A549 (cell line): Measurements from ENCODE around the gene MID1IP1. TPM values are rescaled to one million over a fixed set of nuclear protein-coding genes. Genes with fewer than 3 reads are reported as not detected.

Experiments used
- ATAC-seq, 2 experiments: fragments of 200-7000 bp in 1 of 2; fragments of >200 bp in 1 of 2; cut with Nextera tagmentation in 1 of 2; cut with Tn5 transposase in 1 of 2; 3 replicates each; pipeline versions ENCODE4 v1.8.0 to v1.9.1; 2018 to 2020; ENCODE audit warnings: mild to moderate bottlenecking in 1 of 2, moderate library complexity in 1 of 2
- CTCF ChIA-PET: fragments of 300-600 bp; sonication (Branson Sonifier 250); formaldehyde crosslinking; extraction: SDS; loops from one replicate; lab custom pipeline; 2021; ENCODE audit warnings: antibody characterized with exemption, inconsistent platforms; lab: Yijun Ruan, JAX
- POLR2A ChIA-PET: fragments of 350-600 bp; formaldehyde crosslinking; extraction: SDS; loops from one replicate; lab custom pipeline; 2021; ENCODE audit warnings: antibody characterized with exemption, inconsistent platforms; lab: Yijun Ruan, JAX
- DNase-seq, 2 experiments: peaks; one replicate each; pipeline versions ENCODE4 v3.0.0 to v3.0.0-alpha.2; 2011 to 2016; ENCODE audit warnings: low read depth in 1 of 2, low spot score in 1 of 2
- FAIRE-seq: peaks from 2 replicates; lab custom pipeline; 2011; peaks lifted over from hg19 to GRCh38; lab: Jason Lieb, UNC
- H3K27ac ChIP-seq, 2 experiments: fragments of >200 bp; sonication (Bioruptor Twin); formaldehyde crosslinking; 3 replicates each; pipeline ENCODE4 v1.5.1; 2016 to 2017
- H3K4me1 ChIP-seq: fragments of >200 bp; sonication (Bioruptor Twin); formaldehyde crosslinking; 3 replicates; pipeline ENCODE4 v1.6.1; 2016
- H3K4me2 ChIP-seq: fragments of >200 bp; sonication (Bioruptor Twin); formaldehyde crosslinking; 3 replicates; pipeline ENCODE4 v1.6.1; 2016
- H3K4me3 ChIP-seq: fragments of >200 bp; sonication (Bioruptor Twin); formaldehyde crosslinking; 3 replicates; pipeline ENCODE4 v1.5.1; 2016
- H3K9me3 ChIP-seq: fragments of >200 bp; sonication (Bioruptor Twin); formaldehyde crosslinking; 3 replicates; pipeline ENCODE4 v1.6.1; 2016
- BHLHE40 ChIP-seq: IDR thresholded peaks from 2 replicates; pipeline ENCODE4 v1.6.1; 2012; ENCODE audit warnings: low read depth, low read length, inconsistent platforms
- FOSB ChIP-seq: fragments of 250-450 bp; sonication (Bioruptor Pico); IDR thresholded peaks from 2 replicates; pipeline ENCODE4 v1.5.0; 2020; ENCODE audit warnings: mild to moderate bottlenecking, moderate library complexity
- FOSL2 ChIP-seq, 2 experiments: fragments of 450-650 bp in 1 of 2; fragments of >200 bp in 1 of 2; sonication (Bioruptor Twin) in 1 of 2; formaldehyde crosslinking; IDR thresholded peaks; 2 replicates each; pipeline versions ENCODE4 v1.5.0 to v1.6.1; 2016 to 2020; ENCODE audit warnings: mild to moderate bottlenecking in 1 of 2, moderate library complexity in 1 of 2
- HEYL ChIP-seq: fragments of 250-450 bp; sonication (Bioruptor Pico); IDR thresholded peaks from 2 replicates; pipeline ENCODE4 v1.8.0; 2021; ENCODE audit warnings: mild to moderate bottlenecking, moderate library complexity
- HOXA7 ChIP-seq: fragments of 250-450 bp; sonication (Bioruptor Pico); IDR thresholded peaks from 2 replicates; pipeline ENCODE4 v1.5.0; 2020; ENCODE audit warnings: mild to moderate bottlenecking, moderate library complexity
- HOXB13 ChIP-seq: fragments of 250-450 bp; sonication (Bioruptor Pico); IDR thresholded peaks from 2 replicates; pipeline ENCODE4 v1.5.0; 2020; ENCODE audit warnings: low read depth, mild to moderate bottlenecking, moderate library complexity
- KDM1A ChIP-seq: fragments of 200-600 bp; sonication (generic); IDR thresholded peaks from 2 replicates; pipeline ENCODE4 v1.6.1; 2016; ENCODE audit warnings: low read depth, mild to moderate bottlenecking
- KDM5A ChIP-seq: fragments of 200-600 bp; sonication (generic); IDR thresholded peaks from 2 replicates; pipeline ENCODE4 v1.6.1; 2016; ENCODE audit warnings: antibody characterized with exemption, mild to moderate bottlenecking
- NFE2L2 ChIP-seq: fragments of 150-350 bp; conservative IDR thresholded peaks from 2 replicates; pipeline ENCODE4 v1.6.1; 2014; ENCODE audit warnings: low read length
- PHF8 ChIP-seq: fragments of 200-600 bp; sonication (generic); IDR thresholded peaks from 2 replicates; pipeline ENCODE4 v1.6.1; 2016; ENCODE audit warnings: low read depth, mild to moderate bottlenecking, antibody characterized with exemption, moderate library complexity, borderline replicate concordance
- RARB ChIP-seq: fragments of 250-450 bp; sonication (Bioruptor Pico); IDR thresholded peaks from 2 replicates; pipeline ENCODE4 v1.8.0; 2021; ENCODE audit warnings: mild to moderate bottlenecking, moderate library complexity
- SMC3 ChIP-seq: fragments of >200 bp; sonication (Bioruptor Twin); formaldehyde crosslinking; IDR thresholded peaks from 3 replicates; pipeline ENCODE4 v1.6.1; 2018; ENCODE audit warnings: inconsistent platforms
- ZC3H11A ChIP-seq: fragments of 450-650 bp; IDR thresholded peaks from 2 replicates; pipeline ENCODE4 v1.6.1; 2014; ENCODE audit warnings: antibody characterized with exemption, mild to moderate bottlenecking
- ZFP36 ChIP-seq: fragments of 450-650 bp; IDR thresholded peaks from 2 replicates; pipeline ENCODE4 v1.6.1; 2014; ENCODE audit warnings: borderline replicate concordance; ENCODE audit not compliant: partially characterized antibody
- WGBS: methylation state at CpG from one replicate; pipeline ENCODE4 v1.1.6; 2017; ENCODE audit errors: missing lambda C conversion rate; 5-methylcytosine and 5-hydroxymethylcytosine counted together
- polyA plus RNA-seq, 4 experiments: library from polyadenylated mRNA; depleted of rRNA in 3 of 4; stranded (reverse); fragments of >200 nt; fragmentation: RNase III in 1 of 4; extraction: RNeasy Plus Mini Kit Qiagen cat#74134 plus additional on column Dnase treatment in 1 of 4; gene quantifications; 2 replicates in 3 of 4; 3 replicates in 1 of 4; pipeline ENCODE4 v1.2.3, GENCODE V29; 2011 to 2017
- TF ChIP-seq, protein P1 (sequence below): IDR thresholded peaks from 2 replicates; pipeline ENCODE4 v1.6.1; 2012
- TF ChIP-seq, protein P2 (sequence below): fragments of 250-450 bp; sonication (Bioruptor Pico); IDR thresholded peaks from 2 replicates; pipeline ENCODE4 v1.5.0; 2020; ENCODE audit warnings: low read depth, mild to moderate bottlenecking, moderate library complexity
- TF ChIP-seq, protein P3 (sequence below): fragments of 150-350 bp; IDR thresholded peaks from 2 replicates; pipeline ENCODE4 v1.6.1; 2014; ENCODE audit warnings: low read depth, mild to moderate bottlenecking, low read length
- TF ChIP-seq, protein P4 (sequence below): fragments of >200 bp; sonication (Bioruptor Twin); formaldehyde crosslinking; IDR thresholded peaks from 2 replicates; pipeline ENCODE4 v1.6.1; 2016
- TF ChIP-seq, protein P5 (sequence below): fragments of 200-600 bp; sonication (generic); IDR thresholded peaks from 2 replicates; pipeline ENCODE4 v1.6.1; 2016; ENCODE audit warnings: antibody characterized with exemption, mild to moderate bottlenecking, moderate library complexity

Gene MID1IP1
- polyA plus RNA-seq, 2 of the 4 experiments (the other 2 are of a cell fraction) = 40.1 to 56.5 TPM

DNA sequence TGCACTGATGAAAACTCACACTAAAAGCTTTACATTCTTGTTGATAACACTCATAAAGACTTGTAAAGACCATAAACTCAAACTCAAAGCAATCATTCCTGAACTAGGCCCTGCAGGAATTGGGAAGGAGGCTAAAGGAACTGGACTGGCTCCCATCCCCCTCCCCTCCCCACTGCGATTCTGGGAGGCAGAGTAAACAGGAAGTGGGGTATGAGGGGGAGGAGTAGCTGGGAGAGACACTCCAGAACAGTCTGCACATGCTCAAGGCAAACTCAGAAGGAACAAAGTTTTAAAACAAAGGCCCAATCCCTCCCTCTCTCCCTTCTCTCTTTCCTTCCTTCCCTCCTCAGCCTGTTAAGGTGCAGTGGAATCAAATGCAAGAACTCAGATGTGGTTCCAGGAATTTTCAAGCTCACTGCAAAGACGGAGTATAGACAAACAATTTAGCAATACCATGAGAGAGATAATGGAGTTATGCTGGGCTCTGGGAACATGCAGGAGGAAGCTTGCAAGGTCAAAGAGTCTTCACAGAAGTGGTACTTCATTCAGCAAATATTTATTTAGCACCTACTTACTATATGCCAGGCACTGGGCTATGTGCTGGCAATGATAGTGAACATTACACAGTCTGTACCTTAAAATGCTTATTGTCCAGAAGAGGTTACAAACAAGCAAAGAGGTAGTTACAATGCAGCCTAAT is 15.9 kb downstream of the MID1IP1 start:
- Histone ChIP-seq H3K4me2 (peak overlapping the region; percentile 39), H3K4me1 (peaks cover 12% of the 10 kb centered on the region), H3K4me3 (no peak overlapping the region), H3K9me3 (no peaks in the 10 kb centered on the region), H3K27ac (peak overlapping the region in 1 of 2 experiments; percentile 37; a peak in 1 of 6 replicates)
- POLR2A ChIA-PET = interaction anchor here (1.0 kb wide), 1 partner anchor 14 kb away, joined by 4 read pairs; no protein-coding TSS in a partner anchor
- TF ChIP-seq, protein P1, sequence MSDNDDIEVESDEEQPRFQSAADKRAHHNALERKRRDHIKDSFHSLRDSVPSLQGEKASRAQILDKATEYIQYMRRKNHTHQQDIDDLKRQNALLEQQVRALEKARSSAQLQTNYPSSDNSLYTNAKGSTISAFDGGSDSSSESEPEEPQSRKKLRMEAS = 0 out of 2 replicates have a peak, but pooled peaks have one; percentile 31
- TF ChIP-seq HOXB13 (CRISPR knock-in tag) = no peak
- peak in 1 of 2 experiments; percentile 23 for DNase-seq
- CTCF ChIA-PET = interaction anchor here (1.0 kb wide), 1 partner anchor 19 kb away, joined by 3 read pairs; no protein-coding TSS in a partner anchor
- ATAC-seq = no peak; a peak in 1 of 6 replicates
- 9% methylated on average over 2 of the region's 2 CpGs for WGBS
- FAIRE-seq = peak; percentile 91

DNA sequence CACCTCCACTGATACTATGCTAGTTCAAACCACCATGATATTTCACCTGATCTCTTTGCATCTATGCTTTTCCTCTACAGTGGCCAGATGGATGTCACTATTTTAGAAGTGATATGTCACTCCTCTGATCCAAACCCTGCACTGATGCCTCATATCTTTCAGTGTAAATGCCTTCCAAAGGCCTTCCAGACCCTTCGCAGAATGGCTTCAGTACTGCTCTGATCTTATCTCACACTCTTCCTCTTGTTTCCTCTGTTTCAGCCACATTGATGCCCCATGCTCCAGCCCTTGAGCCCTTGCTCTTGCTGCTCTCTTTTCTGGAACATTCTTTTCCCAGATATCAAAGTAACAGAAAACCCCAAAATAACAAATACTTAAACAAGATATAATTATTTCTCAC is 17.9 kb downstream of the MID1IP1 start:
- Histone ChIP-seq H3K4me2 (no peak overlapping the region), H3K4me1 (peaks cover 12% of the 10 kb centered on the region), H3K9me3 (no peaks in the 10 kb centered on the region), H3K27ac (no peak overlapping the region), H3K4me3 (no peak overlapping the region)
- ATAC-seq (no peak), FAIRE-seq (no peak), DNase-seq (no peak)
- no peak for TF ChIP-seq KDM1A
- TF ChIP-seq, protein P2, sequence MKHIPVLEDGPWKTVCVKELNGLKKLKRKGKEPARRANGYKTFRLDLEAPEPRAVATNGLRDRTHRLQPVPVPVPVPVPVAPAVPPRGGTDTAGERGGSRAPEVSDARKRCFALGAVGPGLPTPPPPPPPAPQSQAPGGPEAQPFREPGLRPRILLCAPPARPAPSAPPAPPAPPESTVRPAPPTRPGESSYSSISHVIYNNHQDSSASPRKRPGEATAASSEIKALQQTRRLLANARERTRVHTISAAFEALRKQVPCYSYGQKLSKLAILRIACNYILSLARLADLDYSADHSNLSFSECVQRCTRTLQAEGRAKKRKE (CRISPR knock-in tag) = no peak
- TF ChIP-seq, protein P3, sequence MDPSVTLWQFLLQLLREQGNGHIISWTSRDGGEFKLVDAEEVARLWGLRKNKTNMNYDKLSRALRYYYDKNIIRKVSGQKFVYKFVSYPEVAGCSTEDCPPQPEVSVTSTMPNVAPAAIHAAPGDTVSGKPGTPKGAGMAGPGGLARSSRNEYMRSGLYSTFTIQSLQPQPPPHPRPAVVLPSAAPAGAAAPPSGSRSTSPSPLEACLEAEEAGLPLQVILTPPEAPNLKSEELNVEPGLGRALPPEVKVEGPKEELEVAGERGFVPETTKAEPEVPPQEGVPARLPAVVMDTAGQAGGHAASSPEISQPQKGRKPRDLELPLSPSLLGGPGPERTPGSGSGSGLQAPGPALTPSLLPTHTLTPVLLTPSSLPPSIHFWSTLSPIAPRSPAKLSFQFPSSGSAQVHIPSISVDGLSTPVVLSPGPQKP = no peak
- no peak for TF ChIP-seq FOSB (CRISPR knock-in tag)
- TF ChIP-seq BHLHE40 = no peak
- TF ChIP-seq, protein P1 = no peak
- no peak for TF ChIP-seq PHF8
- TF ChIP-seq HOXB13 (CRISPR knock-in tag) = no peak
- TF ChIP-seq RARB (CRISPR knock-in tag) = no peak
- no peak for TF ChIP-seq ZFP36
- no peak for TF ChIP-seq HEYL (CRISPR knock-in tag)
- no peak for TF ChIP-seq KDM5A
- TF ChIP-seq FOSL2 (IDR thresholded peaks at IDR 0.05) = no peak
- TF ChIP-seq FOSL2 (CRISPR knock-in tag; IDR thresholded peaks at IDR 0.05) = no peak
- TF ChIP-seq, protein P4, sequence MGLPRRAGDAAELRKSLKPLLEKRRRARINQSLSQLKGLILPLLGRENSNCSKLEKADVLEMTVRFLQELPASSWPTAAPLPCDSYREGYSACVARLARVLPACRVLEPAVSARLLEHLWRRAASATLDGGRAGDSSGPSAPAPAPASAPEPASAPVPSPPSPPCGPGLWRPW = no peak
- TF ChIP-seq ZC3H11A = no peak
- no peak for TF ChIP-seq SMC3
- TF ChIP-seq, protein P5, sequence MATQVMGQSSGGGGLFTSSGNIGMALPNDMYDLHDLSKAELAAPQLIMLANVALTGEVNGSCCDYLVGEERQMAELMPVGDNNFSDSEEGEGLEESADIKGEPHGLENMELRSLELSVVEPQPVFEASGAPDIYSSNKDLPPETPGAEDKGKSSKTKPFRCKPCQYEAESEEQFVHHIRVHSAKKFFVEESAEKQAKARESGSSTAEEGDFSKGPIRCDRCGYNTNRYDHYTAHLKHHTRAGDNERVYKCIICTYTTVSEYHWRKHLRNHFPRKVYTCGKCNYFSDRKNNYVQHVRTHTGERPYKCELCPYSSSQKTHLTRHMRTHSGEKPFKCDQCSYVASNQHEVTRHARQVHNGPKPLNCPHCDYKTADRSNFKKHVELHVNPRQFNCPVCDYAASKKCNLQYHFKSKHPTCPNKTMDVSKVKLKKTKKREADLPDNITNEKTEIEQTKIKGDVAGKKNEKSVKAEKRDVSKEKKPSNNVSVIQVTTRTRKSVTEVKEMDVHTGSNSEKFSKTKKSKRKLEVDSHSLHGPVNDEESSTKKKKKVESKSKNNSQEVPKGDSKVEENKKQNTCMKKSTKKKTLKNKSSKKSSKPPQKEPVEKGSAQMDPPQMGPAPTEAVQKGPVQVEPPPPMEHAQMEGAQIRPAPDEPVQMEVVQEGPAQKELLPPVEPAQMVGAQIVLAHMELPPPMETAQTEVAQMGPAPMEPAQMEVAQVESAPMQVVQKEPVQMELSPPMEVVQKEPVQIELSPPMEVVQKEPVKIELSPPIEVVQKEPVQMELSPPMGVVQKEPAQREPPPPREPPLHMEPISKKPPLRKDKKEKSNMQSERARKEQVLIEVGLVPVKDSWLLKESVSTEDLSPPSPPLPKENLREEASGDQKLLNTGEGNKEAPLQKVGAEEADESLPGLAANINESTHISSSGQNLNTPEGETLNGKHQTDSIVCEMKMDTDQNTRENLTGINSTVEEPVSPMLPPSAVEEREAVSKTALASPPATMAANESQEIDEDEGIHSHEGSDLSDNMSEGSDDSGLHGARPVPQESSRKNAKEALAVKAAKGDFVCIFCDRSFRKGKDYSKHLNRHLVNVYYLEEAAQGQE = no peak
- TF ChIP-seq HOXA7 (CRISPR knock-in tag) = no peak
- TF ChIP-seq NFE2L2 = no peak
- ChIA-PET CTCF (no interaction called here), POLR2A (no interaction called here)
- WGBS = 79% methylated on average over 1 of the region's 1 CpG
